Tongue (tissue), 2 donors: ENCODE measurements around the gene RGS8. TPM values are rescaled to one million over a fixed set of nuclear protein-coding genes. Genes with fewer than 3 reads are reported as not detected.

Experiments
- DNase-seq: peaks from one replicate; pipeline ENCODE4 v3.0.0-alpha.2; 2015
- total RNA-seq: library from RNA; depleted of rRNA; stranded (reverse); fragments of >200 nt; gene quantifications from one replicate; pipeline ENCODE4 v1.2.3, GENCODE V29; 2014

The RGS8 gene
- total RNA-seq, 1 donor from 2014 or later, result 0.10 TPM

DNA sequence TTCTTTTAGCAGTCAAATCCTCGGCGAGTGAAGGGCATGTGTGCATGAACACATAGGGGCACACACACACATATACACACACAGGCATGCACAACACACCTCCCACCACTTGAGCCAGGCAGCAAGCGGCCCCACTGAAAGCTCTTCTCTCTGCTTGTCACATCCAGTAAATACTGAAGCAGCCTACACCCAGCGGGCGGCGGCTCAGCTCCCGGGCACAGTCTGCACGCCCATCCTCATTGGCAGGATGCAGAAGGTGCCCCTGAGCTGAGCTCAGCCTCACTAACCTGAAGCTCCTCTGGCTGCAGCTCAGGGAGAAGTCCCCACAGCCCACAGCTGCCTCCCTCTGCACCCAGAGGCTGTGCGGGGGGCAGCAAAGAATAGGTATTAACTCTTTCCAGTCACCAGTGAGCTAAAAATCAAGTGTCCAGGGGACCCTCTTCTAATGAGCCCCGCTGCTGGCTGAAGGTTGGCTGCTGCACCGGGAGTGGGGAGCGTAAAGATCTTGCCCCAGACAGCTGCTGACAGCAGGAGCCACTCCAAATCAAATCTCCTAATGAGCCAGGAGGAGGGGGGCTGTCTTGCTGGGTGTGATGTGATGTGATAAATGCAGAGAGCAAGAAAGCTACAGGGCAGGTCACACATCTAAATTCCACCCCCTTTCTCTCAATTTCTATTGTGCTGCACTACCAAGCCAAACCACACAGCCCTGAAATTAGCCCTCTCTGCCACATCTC is 12.5 kb downstream of the RGS8 start:
- DNase-seq, result peak; percentile 45

DNA sequence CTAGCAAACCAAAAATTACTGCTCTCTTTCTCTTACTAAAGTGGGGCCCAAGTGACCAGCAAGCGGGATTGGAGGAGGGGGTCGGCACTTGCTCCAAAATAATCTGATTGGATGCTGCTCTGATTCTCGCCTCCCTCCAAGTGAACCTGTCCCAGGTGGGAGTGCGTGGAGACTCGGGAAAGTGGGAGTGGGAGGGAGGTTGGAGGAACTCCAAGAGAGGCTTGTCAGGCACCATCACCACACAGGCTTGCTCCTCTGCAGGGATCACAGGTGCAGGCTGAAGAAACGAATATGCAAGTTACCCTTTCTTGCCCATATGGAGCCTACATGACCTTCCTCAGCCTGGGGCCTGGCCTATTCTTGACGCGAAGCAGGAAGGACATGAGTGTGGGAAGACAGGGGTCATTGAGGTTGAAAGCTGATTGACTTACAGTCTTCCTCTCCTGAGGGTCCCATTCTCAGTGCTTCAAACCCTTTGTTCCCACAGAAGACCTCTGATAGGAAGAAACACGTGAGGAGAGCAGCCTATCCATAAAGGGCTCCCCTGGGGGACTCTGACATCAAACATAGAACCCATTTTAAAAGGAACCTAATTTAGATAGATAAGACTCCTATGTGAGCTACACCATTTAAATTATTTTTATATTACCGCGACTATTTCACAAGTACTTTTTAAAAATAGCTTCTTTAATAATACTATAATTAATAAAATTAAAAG is 14.2 kb downstream of the RGS8 start:
- no peak for DNase-seq

DNA sequence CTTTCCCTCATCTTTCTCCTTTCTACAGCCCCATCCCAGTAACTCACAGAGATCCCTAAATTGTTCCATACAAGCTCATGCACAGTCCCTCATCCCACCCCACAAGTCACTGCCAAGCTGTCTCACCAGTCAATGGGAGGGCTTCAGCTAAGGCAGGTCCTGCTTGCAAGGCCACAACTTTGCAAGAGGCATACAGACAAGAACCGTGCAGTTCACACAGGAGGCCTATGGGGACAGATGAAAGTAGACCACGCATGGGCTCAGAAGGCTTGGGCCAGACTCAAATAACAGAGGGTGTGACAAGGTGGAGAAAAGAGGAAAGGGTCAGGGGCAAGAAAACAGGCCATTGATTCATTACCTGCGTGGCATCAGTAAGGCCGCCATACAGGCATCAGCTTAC is 15.1 kb downstream of the RGS8 start:
- no peak for DNase-seq

DNA sequence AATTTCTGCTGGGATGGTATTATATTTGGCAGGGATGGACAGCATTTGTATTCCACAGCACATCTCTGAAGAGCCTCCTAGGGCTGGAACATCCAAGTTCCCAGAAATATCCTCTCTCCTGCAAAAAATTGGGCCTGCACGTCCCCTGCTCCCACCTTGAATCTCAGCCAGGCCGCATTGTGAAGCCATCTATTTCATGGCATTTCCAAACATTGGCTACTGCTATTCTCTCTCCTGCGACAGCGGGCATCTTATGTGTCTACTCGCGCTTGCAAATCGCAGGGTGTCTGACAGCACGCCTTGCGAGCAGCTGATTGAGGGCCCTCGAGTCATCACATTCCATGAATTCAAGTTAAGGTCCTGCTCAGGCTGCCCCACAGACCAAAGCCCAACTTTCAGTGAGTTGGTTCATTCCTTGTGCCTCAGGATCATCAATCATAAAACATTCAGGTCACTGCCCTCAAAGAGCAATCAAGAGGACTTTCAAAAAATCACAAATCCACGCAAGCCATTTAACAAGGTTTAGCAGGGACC is 15.8 kb downstream of the RGS8 start:
- no peak for DNase-seq

DNA sequence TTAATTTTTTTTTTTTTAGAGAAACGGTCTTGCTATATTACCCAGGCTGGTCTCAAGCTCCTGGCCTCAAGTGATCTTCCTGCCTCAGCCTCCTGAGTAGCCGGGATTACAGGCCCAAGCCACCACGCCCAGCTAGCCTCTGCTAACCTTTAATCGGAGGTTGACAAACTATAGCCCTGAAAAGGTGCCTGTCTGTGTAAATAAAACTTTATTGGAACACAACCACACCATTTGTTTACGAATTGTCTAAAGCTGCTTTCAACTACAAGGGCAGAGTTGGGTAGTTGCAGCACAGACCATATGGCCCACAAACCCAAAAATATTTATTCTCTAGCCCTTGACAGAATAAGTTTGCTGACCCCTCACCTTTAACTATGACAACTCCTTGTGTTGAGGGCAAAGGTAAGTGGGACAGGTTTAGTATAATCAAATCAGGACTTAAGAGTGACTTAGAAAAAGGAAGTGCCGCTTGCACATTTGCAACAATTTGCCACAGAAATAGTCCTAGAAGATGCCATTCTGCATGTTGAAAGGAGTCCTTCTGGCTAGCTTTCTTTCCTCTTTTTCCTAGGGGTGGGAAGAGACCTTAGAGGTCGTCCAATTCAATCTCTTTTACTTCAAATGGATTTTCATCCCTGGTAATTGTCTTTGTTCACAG is 16.4 kb downstream of the RGS8 start:
- DNase-seq, result no peak

DNA sequence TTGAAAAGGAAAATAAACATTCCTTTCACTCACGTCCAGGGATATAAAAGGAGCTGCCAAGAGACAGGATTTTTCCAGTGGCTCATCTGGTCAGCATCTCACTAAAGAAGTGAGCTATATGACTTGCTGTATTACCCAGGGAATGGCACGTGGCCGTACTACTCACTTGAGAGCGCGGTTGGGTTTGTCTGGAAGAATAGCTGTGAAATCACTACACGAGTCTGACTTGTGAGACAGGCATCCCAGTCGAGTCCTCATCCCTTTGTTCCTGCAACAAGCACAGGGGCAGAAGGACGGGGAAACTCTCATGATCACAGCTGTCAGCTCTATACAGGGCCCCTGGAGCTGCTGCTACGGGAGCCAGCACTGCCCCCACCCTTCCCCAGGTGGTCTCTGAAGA is 17.7 kb downstream of the RGS8 start:
- peak; percentile 58 for DNase-seq

DNA sequence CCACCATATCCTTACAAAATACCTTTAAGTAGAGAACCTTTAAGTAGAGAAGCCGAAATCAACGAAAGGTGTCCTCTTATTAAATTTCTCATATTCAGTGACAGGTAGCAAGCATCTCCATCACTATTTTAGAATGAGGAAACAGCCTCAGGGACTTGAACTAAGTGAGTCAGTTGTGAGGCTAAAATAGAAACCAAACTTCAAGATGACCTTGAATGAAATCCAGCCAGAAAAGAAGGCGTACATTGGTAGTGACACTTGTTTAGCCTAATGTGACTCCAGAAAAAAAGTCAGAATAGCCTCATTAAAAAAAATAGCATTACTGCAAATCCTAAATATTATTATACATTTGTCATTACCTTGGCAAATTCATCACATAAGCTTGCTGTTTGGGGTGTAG is 20.1 kb downstream of the RGS8 start:
- no peak for DNase-seq

DNA sequence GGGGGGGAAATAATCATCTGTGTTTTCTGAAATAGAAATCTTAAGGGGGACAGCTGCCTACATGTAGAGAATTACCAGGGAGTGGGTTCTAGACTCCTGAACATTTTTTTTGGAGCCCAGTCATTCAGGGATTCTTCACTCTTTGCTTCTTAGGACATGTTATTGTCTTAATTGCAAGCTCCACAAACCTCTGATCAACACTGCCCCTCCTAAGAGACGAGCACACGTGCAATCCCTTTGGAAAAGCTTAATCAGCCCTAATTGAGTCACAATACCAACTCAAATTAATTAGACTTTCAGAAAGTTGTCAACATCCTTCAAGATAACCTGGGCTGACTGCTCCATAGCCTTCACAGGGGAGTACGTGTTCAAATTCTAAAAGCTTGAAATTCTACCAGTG is 21.4 kb downstream of the RGS8 start:
- DNase-seq, result no peak

DNA sequence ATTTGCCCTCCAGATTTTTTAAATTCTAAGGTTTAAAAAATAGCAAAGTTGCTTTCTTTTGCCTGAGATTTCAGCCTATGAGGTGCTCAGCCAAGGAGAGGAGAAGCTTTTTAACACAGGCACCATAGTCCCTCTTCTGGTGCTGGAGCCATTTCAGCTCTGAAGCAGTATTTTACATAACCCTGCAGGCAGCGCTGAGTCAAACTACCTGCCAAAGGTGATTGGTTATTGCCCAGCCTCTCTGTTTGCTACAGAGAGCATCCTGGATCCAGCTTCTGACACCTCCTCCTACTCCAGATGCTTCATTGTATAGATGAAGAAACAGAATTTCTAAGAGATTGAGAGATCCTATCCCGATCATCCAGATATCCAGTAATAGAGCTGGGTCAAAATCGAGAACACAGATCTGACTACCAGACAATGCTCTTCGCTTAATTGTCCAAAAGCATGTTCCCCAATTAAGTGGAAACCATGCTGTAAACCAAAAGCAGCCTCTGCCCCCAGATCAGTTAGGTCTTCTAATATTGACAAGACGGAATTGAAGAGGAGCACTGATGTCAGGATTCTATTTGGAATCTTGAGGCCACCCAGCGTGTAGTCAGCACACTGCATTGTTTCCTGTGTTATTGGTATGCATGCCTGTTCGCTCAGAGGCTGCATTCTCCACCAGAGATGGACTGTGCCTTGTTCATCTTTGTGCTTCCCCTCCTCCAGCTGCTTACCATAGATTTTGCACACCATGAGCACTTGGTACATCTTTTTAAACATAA is 22.1 kb downstream of the RGS8 start:
- DNase-seq, result no peak

DNA sequence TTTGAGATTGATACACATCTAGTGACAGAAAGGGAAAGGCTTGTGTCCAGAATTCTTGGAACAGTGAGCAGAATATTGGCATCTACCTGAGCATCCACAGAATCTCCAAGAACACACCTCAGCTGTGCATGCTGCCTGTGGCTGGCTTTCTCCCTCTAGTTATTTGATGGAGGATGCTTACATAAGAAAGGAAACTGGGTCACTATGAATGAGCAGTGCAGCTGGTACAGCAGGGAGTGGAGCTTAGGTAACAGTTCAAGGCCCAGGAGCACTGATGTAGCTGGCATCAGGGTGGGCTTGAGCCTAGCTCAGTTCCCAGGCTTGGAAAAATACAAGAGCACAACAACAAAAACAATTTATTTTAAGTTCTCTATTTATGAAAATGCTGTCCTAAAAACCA is 26.3 kb downstream of the RGS8 start:
- no peak for DNase-seq

DNA sequence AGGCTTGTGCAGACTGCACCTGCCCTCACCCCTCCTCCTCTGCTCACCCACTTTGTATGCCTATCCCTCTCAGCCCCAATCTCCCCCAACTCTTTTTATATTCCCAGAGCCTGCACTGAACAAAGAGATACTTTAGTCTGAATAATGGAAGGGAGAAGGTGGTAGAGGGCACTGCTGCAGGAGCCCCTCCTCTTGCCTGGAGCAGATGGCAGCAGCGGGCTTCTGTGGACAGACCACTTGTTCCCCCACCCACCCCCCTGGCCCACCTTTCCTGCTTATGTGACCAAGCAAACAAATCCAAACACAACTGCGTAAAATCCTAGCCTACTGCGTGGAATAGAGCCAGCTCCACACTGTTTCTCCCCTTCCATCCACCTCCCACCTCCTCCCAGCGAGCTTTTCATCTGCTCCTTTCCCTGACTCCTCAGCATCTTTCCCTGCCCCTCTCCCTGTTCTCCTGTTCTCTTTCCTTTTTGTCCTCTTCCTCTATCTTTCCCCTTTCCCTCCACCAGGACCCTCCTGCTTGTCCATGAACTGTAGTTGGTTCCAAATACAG is 27.5 kb downstream of the RGS8 start:
- peak; percentile 30 for DNase-seq

DNA sequence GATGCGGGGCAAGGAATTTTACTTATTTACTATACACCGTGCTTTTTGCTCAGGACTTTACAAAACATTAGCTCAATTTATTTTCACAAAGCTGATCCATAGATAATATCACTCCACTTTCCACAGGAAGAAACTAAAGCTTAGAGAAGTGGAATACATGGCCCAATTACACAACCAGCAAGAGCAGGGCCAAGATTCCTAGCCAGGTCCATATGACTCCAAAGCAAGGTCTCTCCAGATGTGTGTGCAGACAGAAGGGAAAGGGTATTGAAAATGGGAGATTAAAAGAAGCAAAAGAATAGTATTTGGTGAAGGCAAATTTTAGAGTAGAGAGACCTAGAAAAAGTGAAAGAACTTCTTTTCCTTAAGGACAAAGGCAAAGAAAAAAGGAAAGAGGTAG is 30.4 kb downstream of the RGS8 start:
- DNase-seq, result no peak

DNA sequence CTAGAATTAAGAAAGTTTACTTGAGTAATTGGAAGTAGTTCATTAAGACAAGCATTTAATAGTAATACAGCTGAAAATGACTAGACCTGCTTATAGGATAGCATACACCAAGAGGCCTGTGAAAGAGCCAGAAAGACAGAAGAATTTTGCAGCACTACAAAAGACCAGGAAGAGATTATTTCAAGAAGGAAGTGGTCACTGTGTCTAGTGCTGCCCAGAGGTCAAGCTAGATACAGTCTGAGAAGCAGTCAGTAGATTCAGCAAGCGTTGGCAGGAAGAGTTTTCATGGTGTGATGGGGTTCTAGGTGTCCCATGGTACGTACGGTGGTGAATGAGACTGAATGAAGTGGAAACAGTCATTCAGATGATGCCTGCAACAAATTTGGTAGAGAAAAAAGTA is 31.5 kb downstream of the RGS8 start:
- DNase-seq, result no peak

DNA sequence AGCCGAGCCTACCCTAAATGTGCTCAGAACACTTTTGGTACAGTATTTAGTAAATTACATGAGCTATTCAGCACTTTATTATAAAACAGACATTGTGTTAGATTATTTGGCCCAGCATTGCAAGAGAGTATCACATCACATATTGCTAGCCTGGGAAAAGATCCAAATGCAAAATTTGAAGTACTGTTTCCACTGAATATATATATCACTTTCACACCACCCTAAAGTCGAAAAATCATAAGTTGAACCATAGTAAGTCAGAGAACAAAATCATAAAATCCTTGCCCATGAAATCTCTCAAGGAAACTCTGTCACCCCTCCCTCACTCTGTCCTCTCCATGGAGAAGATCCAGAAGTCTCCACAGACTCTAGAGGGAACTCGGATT is 33.1 kb downstream of the RGS8 start:
- DNase-seq, result peak; percentile 79

DNA sequence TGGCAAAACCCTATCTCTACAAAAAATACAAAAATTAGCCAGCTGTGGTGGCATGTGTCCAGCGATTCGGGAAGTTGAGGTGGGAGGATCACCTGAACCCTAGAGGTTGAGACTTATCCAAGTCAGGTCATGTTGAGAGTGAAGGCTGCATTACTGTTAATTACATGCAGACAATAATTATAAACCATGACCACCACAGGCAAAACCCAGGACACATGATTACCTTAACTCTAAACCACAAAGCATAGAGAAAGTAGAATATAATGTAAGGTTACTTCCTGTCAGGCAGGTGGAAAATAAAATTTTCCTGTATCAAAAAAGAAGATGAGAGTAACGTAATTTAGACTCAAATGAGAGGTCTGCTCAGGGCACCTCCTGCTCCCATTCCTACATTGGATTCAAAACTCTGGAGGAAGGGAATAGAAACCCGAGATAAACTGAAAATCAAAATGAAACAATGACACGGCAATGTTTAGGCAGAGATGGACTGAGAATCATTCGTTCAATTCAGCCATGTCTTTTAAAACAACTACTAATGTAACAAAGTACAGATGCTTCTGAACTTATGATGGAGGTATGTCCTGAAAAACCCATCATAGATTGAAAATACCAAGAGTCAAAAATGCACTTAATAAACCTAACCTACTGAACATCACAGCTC is 33.6 kb downstream of the RGS8 start:
- DNase-seq, result no peak

DNA sequence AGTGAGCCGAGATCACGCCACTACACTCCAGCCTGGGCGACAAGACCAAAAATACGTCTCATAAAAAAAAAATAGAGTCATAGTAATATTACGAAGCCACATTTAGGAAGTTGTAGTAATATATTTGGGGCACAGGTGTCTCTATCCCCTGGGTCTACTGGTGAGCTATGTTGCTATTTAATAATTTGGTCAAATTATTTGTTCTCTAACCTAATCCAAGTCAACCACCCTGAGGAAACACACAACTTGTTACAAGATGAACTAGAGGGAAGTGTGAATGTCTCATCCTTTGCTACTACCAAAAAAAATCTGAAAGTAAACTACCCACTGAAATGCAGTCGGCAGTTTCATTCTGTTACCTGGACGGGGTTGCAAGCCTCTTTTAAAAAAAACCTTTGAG is 35.3 kb downstream of the RGS8 start:
- DNase-seq, result no peak

DNA sequence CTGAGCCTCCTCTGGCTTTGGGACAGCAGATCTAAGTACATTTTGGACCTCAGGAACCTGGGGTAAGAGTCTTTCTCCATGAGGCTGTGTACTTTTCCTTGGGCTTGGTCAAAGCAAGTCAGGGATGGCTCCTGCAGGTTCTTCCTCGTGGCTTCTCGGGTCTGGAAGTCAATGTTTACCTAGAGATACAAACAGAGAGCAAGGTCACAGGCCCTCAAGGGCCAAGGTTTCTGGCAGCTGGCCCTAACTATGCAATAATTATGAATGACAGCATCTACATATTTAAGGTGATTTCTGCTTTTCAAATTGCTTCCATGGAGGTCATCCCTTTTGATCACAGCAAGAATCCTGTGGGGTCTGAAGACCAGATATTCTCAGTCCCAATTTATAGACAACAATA is 37.6 kb downstream of the RGS8 start:
- DNase-seq, result no peak

DNA sequence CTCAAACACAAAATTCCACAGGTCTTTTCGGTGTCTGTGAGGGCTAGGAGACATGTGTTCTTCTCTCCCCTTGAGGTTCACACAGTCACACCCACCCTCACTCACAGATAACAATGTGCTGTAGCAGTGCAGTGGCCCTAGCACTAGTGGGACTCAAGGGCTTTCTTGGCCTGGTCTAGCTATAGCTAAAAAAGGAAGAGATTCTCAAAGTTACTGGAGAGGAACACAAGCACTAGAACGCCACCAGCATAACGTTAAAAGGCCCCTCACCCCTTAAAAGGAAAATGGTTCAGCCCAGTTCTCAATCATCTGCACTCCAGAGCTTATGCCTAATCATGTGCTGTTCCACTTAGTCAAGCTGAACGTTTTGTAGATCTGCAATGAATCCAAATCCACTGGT is 39.5 kb downstream of the RGS8 start:
- DNase-seq, result no peak

DNA sequence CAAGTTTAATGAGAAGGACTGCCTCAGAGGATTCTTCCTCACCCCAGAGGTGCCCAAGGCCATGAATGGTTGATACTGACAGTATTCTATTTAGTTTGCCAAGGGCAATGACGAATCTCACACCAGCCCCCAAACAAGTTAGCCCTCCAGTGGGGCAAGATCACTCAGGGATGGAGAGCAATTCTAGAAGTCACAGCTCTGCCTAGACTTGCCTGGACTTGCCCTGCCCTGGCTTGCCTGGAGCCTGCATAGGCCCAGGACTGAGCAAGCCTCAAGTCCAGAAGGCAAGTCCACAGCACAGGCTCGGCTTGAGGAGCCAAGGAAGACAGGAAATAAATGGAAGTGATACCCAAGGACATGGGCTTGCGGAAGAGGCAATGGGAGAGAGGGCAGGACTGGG is 40.7 kb downstream of the RGS8 start:
- DNase-seq, result no peak

DNA sequence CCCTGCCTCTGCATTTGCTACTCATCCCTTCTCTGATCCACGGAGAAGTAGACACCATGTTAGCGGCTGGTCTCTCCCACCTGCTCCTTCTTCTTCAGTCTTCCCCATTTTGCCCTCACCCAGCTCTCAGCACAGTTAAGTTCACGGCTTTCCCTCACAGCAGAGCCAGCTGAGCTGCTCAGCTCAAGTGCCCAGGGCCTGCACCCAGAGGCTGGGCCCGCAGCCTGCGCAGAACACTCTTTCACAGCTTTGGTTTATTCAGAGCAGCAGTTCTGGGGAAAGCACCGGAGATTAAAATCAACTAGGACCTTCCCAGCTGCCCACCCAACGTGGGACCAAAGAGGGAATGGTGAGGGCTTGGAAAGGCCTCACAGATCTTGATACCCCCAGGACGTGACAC is 41.9 kb downstream of the RGS8 start:
- DNase-seq, result no peak

DNA sequence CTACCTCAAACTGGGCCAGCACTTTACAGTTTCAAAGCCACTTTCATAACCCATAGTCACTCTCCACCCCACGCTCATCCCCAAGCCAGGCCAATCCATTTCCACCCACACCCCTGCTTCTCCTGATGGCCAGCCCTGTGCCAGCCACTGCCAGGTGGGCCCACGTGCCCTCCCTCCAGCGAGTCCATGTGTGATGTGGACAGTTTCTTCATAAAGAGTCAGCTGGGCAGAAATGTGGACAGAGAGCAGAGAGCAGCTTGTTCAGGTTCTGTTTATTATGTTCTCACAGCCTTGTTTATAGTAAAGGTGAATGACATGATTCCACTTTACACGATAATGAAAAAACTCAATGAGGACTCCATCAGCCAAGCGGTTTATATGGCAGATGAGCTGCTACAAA is 42.8 kb downstream of the RGS8 start:
- DNase-seq, result no peak

DNA sequence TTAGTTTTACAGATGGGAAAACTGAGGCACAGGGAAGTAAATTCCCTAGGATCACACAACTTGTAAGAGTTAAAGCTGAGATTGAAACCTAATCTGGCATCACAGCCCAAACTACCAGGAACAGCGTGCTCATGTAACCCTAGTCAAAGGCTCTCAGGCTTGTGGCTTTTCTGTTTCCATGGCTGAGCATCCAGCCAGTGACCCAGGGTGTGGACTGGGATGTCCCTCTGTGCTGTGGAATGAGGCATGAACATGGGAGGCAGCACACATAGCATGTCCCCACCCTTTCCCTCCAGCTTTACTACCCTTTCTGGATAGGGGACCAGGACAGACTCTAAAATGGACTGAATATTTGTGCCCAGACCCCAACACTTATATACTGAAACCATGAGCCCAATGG is 45.1 kb downstream of the RGS8 start:
- DNase-seq, result no peak
